NCI-H187 treated with DMSO at 0.1 percent for 48 hours (cell line): ENCODE measurements around the gene GSTM1.

ENCODE experiments used
- DNase-seq: peaks from one replicate; lab custom pipeline; 2025; lab: John Stamatoyannopoulos, UW

The GSTM1 gene

GRCh38 chr1:109687641-109688499 is at the start of gene GSTM1:
Gene GSTM1 (plus strand): TSS chr1:109687817. CDS start chr1:109687874, 57 bp downstream.
- DNase-seq: no peak

- DNase-seq: no peak
These were observed 48.4 kb upstream of the GSTM1 start for GRCh38 chr1:109639063-109639840.

- no peak for DNase-seq
These were observed 47.8 kb upstream of the GSTM1 start for GRCh38 chr1:109639841-109640184.

- DNase-seq: no peak
These were observed 47.2 kb upstream of the GSTM1 start for GRCh38 chr1:109640285-109640865.

GRCh38 chr1:109641078-109641740 is 46.4 kb upstream of the GSTM1 start:
- DNase-seq: no peak

GRCh38 chr1:109641861-109642260 is 45.8 kb upstream of the GSTM1 start:
- DNase-seq: no peak

- DNase-seq: no peak
These were observed 45.0 kb upstream of the GSTM1 start for GRCh38 chr1:109642626-109643025.

- DNase-seq: peak; percentile 32
These were observed 44.0 kb upstream of the GSTM1 start for GRCh38 chr1:109643385-109644230.

- DNase-seq: no peak
These were observed 42.9 kb upstream of the GSTM1 start for GRCh38 chr1:109644670-109645069.

- DNase-seq: no peak
These were observed 38.1 kb upstream of the GSTM1 start for GRCh38 chr1:109649491-109649914.

GRCh38 chr1:109650609-109651008 is 37.0 kb upstream of the GSTM1 start:
- DNase-seq: no peak

GRCh38 chr1:109652402-109652801 is 35.2 kb upstream of the GSTM1 start:
- no peak for DNase-seq

GRCh38 chr1:109653306-109653705 is 34.3 kb upstream of the GSTM1 start:
- no peak for DNase-seq

- no peak for DNase-seq
These were observed 33.1 kb upstream of the GSTM1 start for GRCh38 chr1:109654519-109654918.

GRCh38 chr1:109655615-109656519 is 31.8 kb upstream of the GSTM1 start, which contains the start of gene GSTM4:
Gene GSTM4 (plus strand): TSS chr1:109656099. CDS start chr1:109656390, 291 bp downstream.
- DNase-seq: no peak

GRCh38 chr1:109657395-109657794 is 30.2 kb upstream of the GSTM1 start:
- DNase-seq: no peak

- DNase-seq: no peak
These were observed 29.6 kb upstream of the GSTM1 start for GRCh38 chr1:109657970-109658369.

GRCh38 chr1:109658533-109659042 is 29.0 kb upstream of the GSTM1 start:
- DNase-seq: no peak

- DNase-seq: no peak
These were observed 28.5 kb upstream of the GSTM1 start for GRCh38 chr1:109659145-109659544.
